GM23338 (cell line): ENCODE measurements around the gene IL21. TPM values are rescaled to one million over a fixed set of nuclear protein-coding genes. Genes with fewer than 3 reads are reported as not detected.

Experiments used
- ATAC-seq: fragments of 200-7000 bp; cut with Tn5 transposase; 3 replicates; pipeline ENCODE4 v1.9.1; 2020
- DNase-seq: peaks from one replicate; pipeline ENCODE4 v3.0.0-alpha.2; 2015; ENCODE audit warnings: low spot score
- H2AFZ ChIP-seq: fragments of 200-600 bp; sonication (generic); 2 replicates; pipeline ENCODE4 v1.8.0; 2016; ENCODE audit warnings: antibody characterized with exemption, mild to moderate bottlenecking, moderate library complexity
- H3F3A ChIP-seq: fragments of 200-600 bp; sonication (generic); replicated peaks from 2 replicates; pipeline ENCODE4 v1.8.0; 2017; ENCODE audit warnings: antibody characterized with exemption, mixed run types, low read depth
- H3K27ac ChIP-seq: fragments of 200-600 bp; sonication (generic); 2 replicates; pipeline ENCODE4 v1.6.1; 2016; ENCODE audit warnings: low read depth
- H3K27me3 ChIP-seq: fragments of 200-600 bp; sonication (generic); 2 replicates; pipeline ENCODE4 v1.8.0; 2016; ENCODE audit warnings: mild to moderate bottlenecking, mixed run types, moderate library complexity; ENCODE audit not compliant: insufficient read depth
- H3K36me3 ChIP-seq: fragments of 200-600 bp; sonication (generic); 2 replicates; pipeline ENCODE4 v1.8.0; 2016; ENCODE audit warnings: mild to moderate bottlenecking; ENCODE audit not compliant: insufficient read depth
- H3K4me1 ChIP-seq: fragments of 200-600 bp; sonication (generic); 2 replicates; pipeline ENCODE4 v1.8.0; 2016; ENCODE audit warnings: mild to moderate bottlenecking, moderate library complexity; ENCODE audit not compliant: insufficient read depth
- H3K4me2 ChIP-seq: fragments of 200-600 bp; sonication (generic); 2 replicates; pipeline ENCODE4 v1.7.1; 2017; ENCODE audit warnings: mixed run types
- H3K4me3 ChIP-seq: fragments of 200-600 bp; sonication (generic); 2 replicates; pipeline ENCODE4 v1.6.1; 2016; ENCODE audit warnings: mixed run types
- H3K79me2 ChIP-seq: fragments of 200-600 bp; sonication (generic); replicated peaks from 2 replicates; pipeline ENCODE4 v1.8.0; 2017; ENCODE audit warnings: mild to moderate bottlenecking; ENCODE audit not compliant: insufficient read depth
- H3K9me2 ChIP-seq: fragments of 200-600 bp; sonication (generic); 2 replicates; pipeline ENCODE4 v1.8.0; 2017; ENCODE audit not compliant: insufficient read depth
- H4K20me1 ChIP-seq: fragments of 200-600 bp; sonication (generic); replicated peaks from 2 replicates; pipeline ENCODE4 v1.8.0; 2017; ENCODE audit warnings: mild to moderate bottlenecking; ENCODE audit not compliant: insufficient read depth
- H3K27ac Mint-ChIP-seq: 2 replicates; pipeline ENCODE4 v1.8.0; 2020; ENCODE audit warnings: inconsistent platforms, mild to moderate bottlenecking, moderate library complexity, mixed read lengths
- H3K27me3 Mint-ChIP-seq: 3 replicates; pipeline ENCODE4 v1.8.0; 2022; ENCODE audit warnings: low read depth, mild to moderate bottlenecking, moderate library complexity, mixed read lengths, inconsistent platforms; ENCODE audit not compliant: insufficient read depth, poor library complexity
- H3K36me3 Mint-ChIP-seq: 3 replicates; pipeline ENCODE4 v1.8.0; 2021; ENCODE audit warnings: low read depth, mild to moderate bottlenecking, inconsistent platforms, moderate library complexity, mixed read lengths
- H3K4me1 Mint-ChIP-seq: 3 replicates; pipeline ENCODE4 v1.8.0; 2020; ENCODE audit warnings: mild to moderate bottlenecking, inconsistent platforms, mixed read lengths
- H3K4me3 Mint-ChIP-seq: 3 replicates; pipeline ENCODE4 v1.8.0; 2021; ENCODE audit warnings: moderate library complexity, mild to moderate bottlenecking, inconsistent platforms, mixed read lengths
- H3K9me3 Mint-ChIP-seq: 3 replicates; pipeline ENCODE4 v1.8.0; 2020; ENCODE audit warnings: moderate library complexity, mild to moderate bottlenecking, inconsistent platforms, mixed read lengths
- CREB1 ChIP-seq: fragments of 250-450 bp; sonication (Bioruptor Pico); IDR thresholded peaks from 2 replicates; pipeline ENCODE4 v1.5.0; 2020; ENCODE audit warnings: low read depth, mild to moderate bottlenecking, moderate library complexity
- EZH2 ChIP-seq: fragments of 200-600 bp; sonication (generic); IDR thresholded peaks from one replicate; pipeline ENCODE4 v1.8.0; 2017; ENCODE audit warnings: antibody characterized with exemption, mild to moderate bottlenecking, low read depth; ENCODE audit not compliant: unreplicated experiment
- JUNB ChIP-seq: IDR thresholded peaks from one replicate; pipeline ENCODE4 v1.6.1; 2016; ENCODE audit warnings: antibody characterized with exemption; ENCODE audit not compliant: unreplicated experiment
- NANOG ChIP-seq: IDR thresholded peaks from 2 replicates; pipeline ENCODE4 v1.6.1; 2016; ENCODE audit warnings: antibody characterized with exemption, borderline replicate concordance
- POLR2AphosphoS5 ChIP-seq: IDR thresholded peaks from 2 replicates; pipeline ENCODE4 v1.6.1; 2016; ENCODE audit warnings: antibody characterized with exemption, low read depth
- REST ChIP-seq: IDR thresholded peaks from one replicate; pipeline ENCODE4 v1.6.1; 2018; ENCODE audit warnings: antibody characterized with exemption; ENCODE audit not compliant: unreplicated experiment
- STAT1 ChIP-seq: IDR thresholded peaks from one replicate; pipeline ENCODE4 v1.6.1; 2016; ENCODE audit warnings: antibody characterized with exemption; ENCODE audit not compliant: unreplicated experiment
- ZNF114 ChIP-seq: fragments of 250-450 bp; sonication (Bioruptor Pico); IDR thresholded peaks from 2 replicates; pipeline ENCODE4 v1.5.0; 2020; ENCODE audit warnings: mild to moderate bottlenecking, moderate library complexity
- ZNF331 ChIP-seq: fragments of 250-450 bp; sonication (Bioruptor Pico); IDR thresholded peaks from 2 replicates; pipeline ENCODE4 v1.5.0; 2020; ENCODE audit warnings: low read depth, mild to moderate bottlenecking, moderate library complexity
- ZNF462 ChIP-seq: fragments of 250-450 bp; sonication (Bioruptor Pico); IDR thresholded peaks from 2 replicates; pipeline ENCODE4 v1.5.0; 2020; ENCODE audit warnings: mild to moderate bottlenecking, moderate library complexity
- polyA plus RNA-seq: library from polyadenylated mRNA; unstranded; fragments of >200 nt; fragmentation: Nextera tagmentation; extraction: Ambion mirVana; gene quantifications from 2 replicates; pipeline ENCODE4 v1.2.1, GENCODE V29; 2016
- total RNA-seq: library from RNA; depleted of rRNA; stranded (reverse); fragments of >200 nt; shearing (Covaris generic); gene quantifications from 2 replicates; pipeline ENCODE4 v1.2.3, GENCODE V29; 2014

Gene IL21
- total and polyA plus RNA-seq, 2 experiments from 2014 or later = not detected

GRCh38 chr4:122591196-122591595 is 29.7 kb downstream of the IL21 start (continued):
- TF ChIP-seq STAT1 (no peak), ZNF114 (CRISPR knock-in tag) (no peak), REST (no peak), NANOG (no peak)

GRCh38 chr4:122588453-122589238 is 32.2 kb downstream of the IL21 start:
- no peaks in the 10 kb centered on the region for H3K27me3 Mint-ChIP-seq
- DNase-seq = no peak
- Histone ChIP-seq H3K36me3 (no peaks in the 10 kb centered on the region), H3K27ac (no peak overlapping the region), H3K4me1 (no peaks in the 10 kb centered on the region), H3K9me2 (peaks cover 15% of the 10 kb centered on the region; the same call in 1 of the 2 replicates), H4K20me1 (no peaks in the 10 kb centered on the region), H3F3A (no peaks in the 10 kb centered on the region), H3K4me2 (no peak overlapping the region), H2AFZ (no peak overlapping the region), H3K79me2 (no peaks in the 10 kb centered on the region), H3K27me3 (no peaks in the 10 kb centered on the region), H3K4me3 (no peak overlapping the region)
- H3K27ac Mint-ChIP-seq = no peak overlapping the region
- ATAC-seq = no peak
- no peaks in the 10 kb centered on the region for H3K4me1 Mint-ChIP-seq
- no peaks in the 10 kb centered on the region for H3K9me3 Mint-ChIP-seq
- no peak overlapping the region for H3K4me3 Mint-ChIP-seq
- H3K36me3 Mint-ChIP-seq = no peaks in the 10 kb centered on the region
- TF ChIP-seq REST (no peak), EZH2 (no peak), JUNB (no peak), ZNF114 (CRISPR knock-in tag) (no peak), NANOG (no peak), ZNF331 (no peak), POLR2AphosphoS5 (no peak), ZNF462 (CRISPR knock-in tag) (no peak), CREB1 (no peak)
